ENCODE measurements around the gene PON3.

- TF ChIP-seq ZBTB1 (tag by site-specific recombination; IDR thresholded peaks at IDR 0.05) (no peak), CTCF (tag by site-specific recombination; IDR thresholded peaks at IDR 0.05) (no peak), PBX3 (CRISPR knock-in tag; IDR thresholded peaks at IDR 0.05) (no peak), YY1 (tag by site-specific recombination; IDR thresholded peaks at IDR 0.05) (no peak), ZNF121 (tag by site-specific recombination; IDR thresholded peaks at IDR 0.05) (no peak), HOXA7 (CRISPR knock-in tag; IDR thresholded peaks at IDR 0.05; ENCODE audit: borderline replicate concordance) (no peak), ZNF23 (tag by site-specific recombination; IDR thresholded peaks at IDR 0.05; ENCODE audit: borderline replicate concordance) (no peak), ZNF274 (IDR thresholded peaks at IDR 0.05; ENCODE audit: low read length) (no peak), ZNF274 (tag by site-specific recombination; IDR thresholded peaks at IDR 0.05; ENCODE audit: borderline replicate concordance) (no peak), ZNF324 (tag by site-specific recombination; IDR thresholded peaks at IDR 0.05) (no peak)
Measured at GRCh38 chr7:95330204-95330960, 65.8 kb downstream of the PON3 start.

All from HEK293 (cell line).